ENCODE results near the gene UQCR10.

Gene UQCR10

DNA sequence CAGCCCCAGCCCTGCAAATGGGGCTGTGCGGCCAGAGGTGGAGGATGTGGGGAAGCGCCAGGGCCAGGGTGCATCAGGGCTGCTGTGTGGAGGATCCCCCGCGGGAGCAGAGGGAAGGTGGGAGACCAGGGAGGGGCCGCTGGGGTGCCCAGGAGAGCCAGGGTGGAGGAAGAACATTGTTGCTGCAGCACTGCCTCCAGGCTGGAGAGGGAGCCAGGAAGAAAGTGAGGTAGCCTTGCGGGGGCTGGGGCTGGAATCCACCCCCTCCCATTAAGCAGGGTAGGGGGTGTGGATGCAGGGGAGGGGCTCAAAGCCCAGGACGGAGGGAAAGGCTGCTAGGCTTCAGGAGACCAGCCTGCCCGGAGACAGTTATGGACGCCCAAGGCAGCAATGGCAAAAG, 32.3 kb upstream of the UQCR10 start:
- no peak for DNase-seq (ENCODE audit: low spot score)
- in situ Hi-C loops (cut with MboI; ENCODE audit: low sequenced_read_pairs, unreplicated experiment) = no loop called here
- TF ChIP-seq, protein P1, sequence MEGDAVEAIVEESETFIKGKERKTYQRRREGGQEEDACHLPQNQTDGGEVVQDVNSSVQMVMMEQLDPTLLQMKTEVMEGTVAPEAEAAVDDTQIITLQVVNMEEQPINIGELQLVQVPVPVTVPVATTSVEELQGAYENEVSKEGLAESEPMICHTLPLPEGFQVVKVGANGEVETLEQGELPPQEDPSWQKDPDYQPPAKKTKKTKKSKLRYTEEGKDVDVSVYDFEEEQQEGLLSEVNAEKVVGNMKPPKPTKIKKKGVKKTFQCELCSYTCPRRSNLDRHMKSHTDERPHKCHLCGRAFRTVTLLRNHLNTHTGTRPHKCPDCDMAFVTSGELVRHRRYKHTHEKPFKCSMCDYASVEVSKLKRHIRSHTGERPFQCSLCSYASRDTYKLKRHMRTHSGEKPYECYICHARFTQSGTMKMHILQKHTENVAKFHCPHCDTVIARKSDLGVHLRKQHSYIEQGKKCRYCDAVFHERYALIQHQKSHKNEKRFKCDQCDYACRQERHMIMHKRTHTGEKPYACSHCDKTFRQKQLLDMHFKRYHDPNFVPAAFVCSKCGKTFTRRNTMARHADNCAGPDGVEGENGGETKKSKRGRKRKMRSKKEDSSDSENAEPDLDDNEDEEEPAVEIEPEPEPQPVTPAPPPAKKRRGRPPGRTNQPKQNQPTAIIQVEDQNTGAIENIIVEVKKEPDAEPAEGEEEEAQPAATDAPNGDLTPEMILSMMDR (IDR thresholded peaks at IDR 0.05; ENCODE audit: borderline replicate concordance, control extremely low read depth, extremely low read depth, insufficient read depth, missing control alignments) = no peak

DNA sequence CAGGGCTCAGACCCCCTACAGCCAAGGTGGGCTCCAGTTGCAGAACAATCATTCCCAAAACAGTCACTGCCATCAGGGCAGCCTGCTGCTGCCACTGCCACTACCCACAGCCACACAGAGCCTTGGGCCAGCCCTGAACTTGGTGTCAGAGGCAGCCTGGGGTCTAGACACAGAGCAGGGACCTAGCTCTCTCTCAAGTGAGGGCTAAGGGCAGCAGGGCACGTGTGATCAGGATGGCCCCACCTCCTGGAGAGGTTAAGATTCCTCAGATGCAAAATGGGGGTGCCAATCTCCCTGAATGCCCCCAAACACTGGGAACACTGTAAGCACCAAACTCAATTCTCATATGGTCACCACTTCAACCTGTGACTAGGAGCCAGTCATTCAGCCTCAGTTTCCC, 31.8 kb upstream of the UQCR10 start:
- in situ Hi-C loops (cut with MboI; ENCODE audit: low sequenced_read_pairs, unreplicated experiment) = no loop called here
- DNase-seq (ENCODE audit: low spot score) = no peak
- TF ChIP-seq, protein P1 (IDR thresholded peaks at IDR 0.05; ENCODE audit: borderline replicate concordance, control extremely low read depth, extremely low read depth, insufficient read depth, missing control alignments) = no peak

DNA sequence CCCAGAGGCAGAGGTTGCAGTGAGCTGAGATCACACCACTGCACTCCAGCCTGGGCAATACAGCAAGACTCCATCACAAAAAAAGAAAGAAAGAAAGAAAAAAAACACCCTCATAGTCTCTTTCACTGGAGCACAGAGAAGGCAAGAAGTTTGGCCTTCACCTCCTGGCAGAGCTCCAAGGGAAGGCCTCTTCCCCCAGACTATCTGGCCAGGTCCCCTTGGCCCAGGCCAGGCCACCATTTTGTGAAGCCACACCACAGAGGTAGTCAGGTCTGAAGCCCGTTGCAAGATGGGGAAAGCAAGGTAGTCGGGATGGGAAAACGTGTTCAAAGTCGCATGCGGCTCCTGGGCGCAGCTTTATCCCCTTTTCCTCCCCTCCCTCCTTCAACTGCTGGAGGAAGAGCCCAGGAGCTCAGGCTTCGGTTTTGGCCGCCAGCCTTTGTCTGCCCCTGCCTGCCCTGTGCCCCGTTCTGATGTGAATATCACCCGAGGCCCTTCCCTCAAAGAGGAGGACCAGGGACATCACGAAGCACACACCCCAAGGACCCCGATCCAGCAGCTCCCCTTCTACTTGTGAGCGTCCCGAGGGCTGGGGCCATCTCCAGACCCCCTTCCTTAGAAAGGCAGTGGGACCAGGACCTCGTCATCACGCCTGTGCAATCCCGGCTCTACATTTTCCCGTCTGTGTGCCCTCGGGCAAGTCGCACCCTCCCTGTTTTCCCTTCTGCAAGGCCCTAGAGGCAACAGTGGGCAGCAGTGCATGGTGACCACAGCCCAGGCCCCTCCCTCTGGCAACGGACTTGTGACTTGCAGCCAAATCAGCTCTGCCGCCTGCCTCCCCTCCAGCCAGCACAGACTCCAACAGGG, 29.7 kb upstream of the UQCR10 start:
- TF ChIP-seq, protein P1 (IDR thresholded peaks at IDR 0.05; ENCODE audit: borderline replicate concordance, control extremely low read depth, extremely low read depth, insufficient read depth, missing control alignments) = no peak
- no peak for DNase-seq (ENCODE audit: low spot score)
- in situ Hi-C loops (cut with MboI; ENCODE audit: low sequenced_read_pairs, unreplicated experiment) = no loop called here

DNA sequence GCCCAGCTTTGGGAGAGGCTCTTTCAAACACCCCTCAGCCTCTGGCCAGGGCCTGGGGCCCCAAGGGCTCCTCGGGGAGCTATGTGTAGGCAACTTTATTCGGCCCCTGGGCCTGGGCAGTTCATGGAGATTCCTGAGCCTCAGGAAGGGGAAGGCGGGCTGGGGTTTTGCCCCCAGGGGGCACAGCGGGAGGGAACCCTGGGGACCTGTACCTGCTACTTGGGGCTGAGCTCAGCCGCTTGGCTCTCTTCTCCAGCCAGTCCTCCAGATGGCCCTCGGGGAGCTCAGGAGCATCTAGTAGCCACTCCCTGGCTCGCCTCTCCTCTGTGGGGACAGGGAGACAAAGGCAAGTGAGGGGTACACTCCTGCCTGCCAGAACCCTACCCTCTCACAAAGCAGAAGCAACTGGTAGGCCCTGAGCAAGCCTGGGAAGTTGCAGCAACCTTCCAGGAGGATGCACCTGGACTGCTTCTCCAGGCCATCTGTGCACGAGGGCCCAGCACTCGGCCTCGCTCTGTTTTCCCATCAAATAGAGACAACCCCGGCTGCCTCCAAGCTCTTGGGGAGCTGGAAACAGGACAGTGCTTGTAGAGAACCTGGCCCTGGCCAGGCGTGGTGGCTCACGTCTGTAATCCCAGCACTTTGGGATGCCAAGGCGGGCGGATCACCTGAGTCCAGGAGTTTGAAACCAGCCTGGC, 28.9 kb upstream of the UQCR10 start:
- in situ Hi-C loops (cut with MboI; ENCODE audit: low sequenced_read_pairs, unreplicated experiment) = no loop called here
- DNase-seq (ENCODE audit: low spot score) = no peak
- TF ChIP-seq, protein P1 (IDR thresholded peaks at IDR 0.05; ENCODE audit: borderline replicate concordance, control extremely low read depth, extremely low read depth, insufficient read depth, missing control alignments) = no peak

GRCh38 chr22:29739346-29739875, 27.8 kb upstream of the UQCR10 start:
- in situ Hi-C loops (cut with MboI; ENCODE audit: low sequenced_read_pairs, unreplicated experiment) = no loop called here
- TF ChIP-seq, protein P1 (IDR thresholded peaks at IDR 0.05; ENCODE audit: borderline replicate concordance, control extremely low read depth, extremely low read depth, insufficient read depth, missing control alignments) = no peak
- DNase-seq (ENCODE audit: low spot score) = no peak

DNA sequence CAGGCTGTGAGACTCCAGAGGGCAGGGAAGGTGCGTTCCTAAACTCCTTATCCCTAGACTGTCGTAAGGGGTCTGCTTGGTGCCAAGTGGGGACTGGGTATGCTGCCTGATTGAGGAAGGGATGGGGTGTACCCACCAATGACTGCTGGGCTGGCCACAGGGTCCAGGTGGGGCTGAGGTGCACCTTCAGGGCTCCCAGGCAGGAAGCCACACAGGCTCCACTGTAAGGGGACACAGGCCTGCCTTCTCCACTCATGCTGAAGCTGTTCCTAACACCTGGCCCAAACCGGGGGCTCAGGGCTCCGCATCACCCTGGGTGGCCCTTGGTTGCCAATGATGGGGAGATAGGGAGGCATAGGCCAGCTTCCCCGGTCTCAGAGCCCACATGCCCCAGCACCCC, 27.0 kb upstream of the UQCR10 start:
- in situ Hi-C loops (cut with MboI; ENCODE audit: low sequenced_read_pairs, unreplicated experiment) = no loop called here
- TF ChIP-seq, protein P1 (IDR thresholded peaks at IDR 0.05; ENCODE audit: borderline replicate concordance, control extremely low read depth, extremely low read depth, insufficient read depth, missing control alignments) = no peak

More for the DNA sequence above, 27.0 kb upstream of the UQCR10 start:
- no peak for DNase-seq (ENCODE audit: low spot score)

All from GM13976 (cell line).